Peyer's patch (tissue), 4 donors: ENCODE measurements around the gene WDFY4.

Source experiments
- CTCF ChIP-seq, 6 experiments: fragments of 450-650 bp in 4 of 6; fragments of 200-600 bp in 2 of 6; sonication (generic) in 1 of 6; IDR thresholded peaks; one replicate each; pipeline ENCODE4 v1.5.1; 2017 to 2019; ENCODE audit warnings: antibody characterized with exemption in 6 of 6, mild to moderate bottlenecking in 3 of 6, moderate library complexity in 1 of 6
- POLR2A ChIP-seq, 2 donors: fragments of 450-650 bp; IDR thresholded peaks; one replicate each; pipeline ENCODE4 v1.5.1; 2017; ENCODE audit warnings: antibody characterized with exemption in 2 of 2, mild to moderate bottlenecking in 2 of 2, moderate library complexity in 2 of 2

GRCh38 chr10:49015700-49016099 is 331.0 kb downstream of the WDFY4 start:
- TF ChIP-seq CTCF (IDR thresholded peaks at IDR 0.05) (no peak), POLR2A (IDR thresholded peaks at IDR 0.05) (no peak)
